Cardiac fibroblast (primary cell): Measurements from ENCODE around the gene HAUS5.
A peak's percentile ranks its signal among the peaks of the same experiment; 100 is the strongest.

Experiments
- DNase-seq, 2 donors: peaks; one replicate each; pipeline versions ENCODE4 v3.0.0 to v3.0.0-alpha.2; 2010; ENCODE audit warnings: low read depth in 2 of 2
- H3K4me3 ChIP-seq, 2 donors: replicated peaks in 1 of 2; 1 replicate in 1 of 2; 2 replicates in 1 of 2; pipeline ENCODE4 v1.5.1; 2011; ENCODE audit warnings: low read depth in 2 of 2, low read length in 2 of 2, mild to moderate bottlenecking in 2 of 2, moderate library complexity in 1 of 2
- CTCF ChIP-seq: IDR thresholded peaks from one replicate; pipeline ENCODE4 v1.5.1; 2011; ENCODE audit warnings: low read depth, mild to moderate bottlenecking, low read length, inconsistent platforms

The HAUS5 gene

DNA sequence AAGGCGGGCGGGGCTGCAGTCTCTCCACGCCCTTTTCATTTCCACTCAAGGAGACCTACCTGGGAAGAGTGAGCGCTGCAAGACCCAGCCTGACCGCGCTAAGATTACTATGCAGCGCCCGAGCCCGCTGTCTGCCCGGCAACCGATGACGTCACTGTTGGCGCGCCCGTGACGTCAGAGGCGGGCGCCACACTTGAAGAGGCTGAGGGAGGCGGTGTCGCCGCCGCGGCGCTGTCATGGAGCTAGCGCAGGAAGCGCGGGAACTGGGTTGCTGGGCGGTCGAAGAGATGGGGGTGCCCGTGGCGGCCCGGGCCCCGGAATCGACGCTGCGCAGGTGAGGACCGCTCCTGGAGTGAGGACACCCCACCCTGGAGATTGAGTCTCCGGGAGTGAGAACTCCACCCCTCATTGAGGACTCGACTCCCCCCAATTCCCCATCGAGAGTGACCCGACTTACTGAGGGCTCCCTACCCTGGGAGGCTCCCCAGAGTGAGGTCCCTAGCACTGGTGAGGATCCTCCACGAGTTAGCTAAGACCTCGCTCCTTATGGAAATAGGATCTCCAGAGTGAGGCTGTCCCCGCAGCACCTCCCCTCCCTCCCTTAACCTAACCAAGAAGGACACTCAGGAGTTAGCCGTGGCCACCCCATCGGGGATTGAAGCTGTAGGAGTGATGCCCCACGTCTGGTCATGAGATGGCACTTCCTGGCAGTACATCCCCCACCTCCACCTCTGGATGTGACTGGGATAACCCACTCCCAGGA lies at the start of gene HAUS5:
HAUS5 (plus strand) TSS at position 177 of the 763 bp plus-strand sequence; CDS start at position 237, 60 bp downstream.
- TF ChIP-seq CTCF = no peak
- peak within 1 kb of the TSS; percentile 88 to 96 for H3K4me3 ChIP-seq
- peak; percentile 91 for DNase-seq

- H3K4me3 ChIP-seq = no peak overlapping the region
- no peak for TF ChIP-seq CTCF
- DNase-seq = no peak
Measured at GRCh38 chr19:35562776-35563175, 49.8 kb upstream of the HAUS5 start.

GRCh38 chr19:35563207-35563829 lies 49.2 kb upstream of the HAUS5 start, which contains the start of gene ATP4A:
TSS of gene ATP4A (minus strand) at chr19:35563658. CDS start at chr19:35563629, 29 bp downstream.
- no peak within 1 kb of the TSS for H3K4me3 ChIP-seq
- TF ChIP-seq CTCF = no peak
- DNase-seq = no peak

DNA sequence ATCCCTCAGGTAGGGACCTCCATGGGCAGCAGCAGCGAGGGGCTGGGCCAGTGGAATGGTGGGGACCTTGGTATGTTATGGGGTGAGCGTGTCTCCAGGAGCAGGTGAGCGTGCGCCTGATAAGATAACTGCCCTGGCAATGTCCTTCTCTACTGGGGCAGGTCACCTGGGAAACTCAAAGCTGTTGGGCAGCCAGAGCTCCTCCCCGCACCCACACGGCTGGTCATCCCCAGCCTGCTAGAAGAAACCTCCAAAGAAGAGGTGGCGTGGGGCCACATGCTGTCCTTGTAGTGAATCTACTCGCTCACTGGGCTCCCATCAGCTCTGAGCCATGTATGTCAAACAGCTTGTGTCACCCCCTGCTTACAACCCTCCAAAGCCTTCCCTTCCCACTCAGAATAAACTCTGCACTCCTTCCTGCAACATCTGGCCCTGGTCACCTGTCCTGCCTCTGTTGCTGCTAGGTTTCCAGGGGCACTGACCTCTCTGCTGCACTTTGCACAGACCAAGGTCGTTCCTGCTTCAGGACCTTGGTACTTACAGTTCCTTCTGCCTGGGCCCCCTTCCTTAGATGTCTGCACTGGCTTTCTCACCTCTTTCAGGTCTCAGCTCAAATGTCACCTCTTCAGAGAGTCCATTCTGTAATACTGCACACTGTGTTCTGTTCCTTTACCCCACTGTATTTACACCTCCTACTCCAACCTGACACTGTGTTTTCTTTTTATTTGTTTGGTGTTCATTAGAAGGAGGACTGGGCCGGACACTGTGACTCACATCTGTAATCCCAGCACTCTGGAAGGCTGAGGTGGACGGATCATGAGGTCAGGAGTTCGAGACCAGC lies 47.3 kb upstream of the HAUS5 start:
- no peak overlapping the region for H3K4me3 ChIP-seq
- no peak for DNase-seq
- TF ChIP-seq CTCF = no peak

DNA sequence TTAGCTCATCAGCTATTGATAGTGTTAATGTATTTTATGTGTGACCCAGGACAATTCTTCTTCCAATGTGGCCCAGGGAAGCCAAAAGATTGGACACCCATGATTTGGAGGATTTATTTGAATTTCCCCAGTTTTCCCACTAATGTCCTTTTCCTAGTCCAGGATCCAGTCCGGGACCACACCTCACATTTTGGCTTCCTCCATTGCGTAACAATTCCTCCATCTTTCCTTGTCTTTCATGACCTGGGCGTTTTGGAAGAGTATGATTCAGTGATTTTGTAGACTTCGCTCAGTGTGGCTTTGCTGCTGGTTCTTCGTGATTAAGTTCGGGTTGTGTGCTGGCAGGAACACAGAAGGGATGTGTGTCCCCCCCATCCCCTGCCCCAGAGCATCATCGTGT lies 45.8 kb upstream of the HAUS5 start:
- H3K4me3 ChIP-seq = no peak overlapping the region
- TF ChIP-seq CTCF = no peak
- no peak for DNase-seq

DNA sequence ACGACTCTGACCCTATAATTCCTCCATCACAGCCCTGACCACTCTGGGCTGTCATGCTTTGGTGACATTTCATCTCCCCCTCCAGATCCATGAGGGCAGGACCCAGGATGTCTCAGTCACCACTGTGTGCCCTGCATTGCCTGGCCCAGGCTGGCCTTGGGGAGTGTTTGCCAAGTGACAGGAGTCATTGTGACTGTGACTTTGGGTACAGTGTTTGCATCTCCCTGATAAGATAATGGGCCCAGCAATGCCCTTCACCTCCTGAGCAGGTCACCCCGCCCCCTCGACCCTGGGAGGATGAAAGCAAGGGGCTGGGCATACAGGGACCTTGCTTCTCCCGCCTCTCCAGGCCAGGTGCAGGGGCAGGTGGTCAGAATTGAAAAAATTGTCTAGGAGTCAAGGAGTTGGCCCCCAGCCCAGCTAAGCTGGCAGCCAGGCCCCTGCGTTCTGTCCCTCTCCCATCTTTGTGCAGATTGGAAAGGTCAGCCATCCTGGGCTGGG lies 43.2 kb upstream of the HAUS5 start:
- TF ChIP-seq CTCF = no peak
- no peak overlapping the region for H3K4me3 ChIP-seq
- no peak for DNase-seq
